HUDEP-2 (cell line): ENCODE data around the gene GLB1L3.
"Not testable (repeated sequence)": the region's sequence is repeated elsewhere in the genome, so short reads cannot be mapped to it uniquely, and the experiment has no call there.

Experiments used
- DNase-seq, 76 experiments: peaks; one replicate each; lab custom pipeline; 2025; ENCODE audit not compliant: unreplicated experiment in 76 of 76; lab: John Stamatoyannopoulos, UW

GLB1L3 gene

DNA sequence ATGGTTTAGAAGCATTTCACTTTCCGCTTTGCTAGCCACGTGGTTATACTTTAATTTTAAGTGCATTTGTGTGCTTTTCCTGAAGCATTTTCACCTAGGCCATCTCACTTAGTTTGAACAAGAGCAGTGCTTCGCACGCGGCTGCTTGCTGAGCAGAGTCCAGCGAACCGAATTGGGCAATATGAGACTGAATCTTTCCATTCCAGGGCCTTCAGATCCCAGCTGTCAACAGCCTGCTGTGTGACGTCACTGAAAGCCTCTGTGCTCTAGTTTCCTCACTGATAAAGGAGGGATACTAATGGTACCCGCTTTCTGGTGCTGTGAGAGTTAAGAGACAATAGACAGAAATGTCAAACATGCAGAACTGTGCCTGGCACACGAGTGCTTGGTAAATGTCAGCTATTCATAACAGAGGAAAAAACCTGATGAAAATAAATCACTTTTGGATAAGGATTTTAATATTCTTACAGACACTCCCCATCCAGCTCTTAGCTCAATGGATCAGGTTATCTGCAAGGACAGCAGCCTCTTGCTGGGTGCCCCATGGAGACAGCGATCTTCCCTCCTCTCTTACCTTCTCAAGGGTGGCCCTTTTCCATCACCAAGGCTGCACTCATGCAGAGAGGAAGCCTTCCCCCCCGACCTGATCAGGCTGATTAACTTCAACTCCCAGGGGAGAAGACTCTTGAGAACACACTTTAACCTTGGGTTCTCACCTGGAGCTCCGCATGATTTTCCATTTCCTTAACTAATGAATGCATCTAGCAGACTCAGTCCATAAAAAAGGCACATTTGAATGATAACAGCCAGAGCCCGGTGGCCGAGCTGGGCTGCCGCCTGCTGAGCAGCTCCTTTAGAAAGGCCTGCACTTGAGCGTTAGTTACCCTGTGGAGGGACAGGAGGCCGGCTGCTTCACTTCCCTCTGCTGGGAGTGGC is 3.5 kb upstream of the GLB1L3 start:
- DNase-seq: no peak

GRCh38 chr11:134273317-134273712 is 2.9 kb upstream of the GLB1L3 start:
- DNase-seq: no peak

GRCh38 chr11:134275188-134275533 is 1.0 kb upstream of the GLB1L3 start:
- DNase-seq: no peak

- DNase-seq: no peak
Measured at GRCh38 chr11:134276396-134277182, 410 bp downstream of the GLB1L3 start.

GRCh38 chr11:134277183-134278001 is 1.2 kb downstream of the GLB1L3 start:
- no peak for DNase-seq

- no peak for DNase-seq
Measured at GRCh38 chr11:134278356-134278755, 2.2 kb downstream of the GLB1L3 start.

GRCh38 chr11:134281635-134282034 is 5.5 kb downstream of the GLB1L3 start:
- DNase-seq: not testable (repeated sequence)

DNA sequence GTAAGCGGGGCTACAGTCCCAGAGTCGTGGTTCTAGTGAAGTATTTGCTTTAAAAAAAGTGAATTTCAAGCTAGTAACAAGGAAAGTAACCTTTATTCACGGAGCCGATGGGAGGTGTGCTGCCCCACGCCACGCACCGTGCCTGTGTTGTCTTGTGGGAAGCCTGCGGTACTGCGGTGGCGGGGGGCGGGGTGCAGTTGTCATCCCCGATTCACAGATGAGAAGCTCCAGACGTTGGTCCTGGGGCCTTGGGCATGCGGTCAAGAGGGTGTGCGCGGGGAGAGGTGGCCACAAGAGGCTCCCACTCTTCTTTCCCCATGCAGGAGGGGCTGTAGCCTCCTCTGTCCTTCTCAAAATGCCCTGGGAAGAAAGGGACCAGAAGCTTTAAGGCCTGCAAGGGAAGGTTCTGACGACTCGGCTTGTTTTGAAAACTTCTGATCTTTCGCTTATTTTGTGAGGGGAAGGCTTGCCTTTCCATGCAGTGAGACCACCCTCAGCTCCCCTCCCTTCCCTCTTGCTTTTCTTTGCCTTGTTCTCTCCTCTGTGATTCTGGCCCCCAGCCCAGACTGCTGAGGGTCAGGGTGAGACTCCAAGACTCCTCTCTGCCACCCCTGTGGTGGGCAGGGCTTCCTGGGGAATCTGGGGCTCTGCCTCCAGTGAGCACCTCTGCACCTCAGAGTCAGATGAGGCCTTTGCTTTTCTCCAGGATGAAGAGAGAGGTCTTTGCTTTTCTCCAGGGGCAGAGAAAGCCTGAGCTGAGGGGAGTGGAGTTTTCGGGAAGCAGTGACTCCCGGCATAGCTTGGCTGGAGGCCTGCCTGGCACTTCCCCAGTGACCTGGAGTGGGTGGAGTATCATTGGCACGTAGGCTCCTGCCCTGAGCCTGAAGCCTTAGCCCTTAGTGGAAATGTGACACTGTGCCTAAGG is 6.2 kb downstream of the GLB1L3 start:
- DNase-seq: no peak

DNA sequence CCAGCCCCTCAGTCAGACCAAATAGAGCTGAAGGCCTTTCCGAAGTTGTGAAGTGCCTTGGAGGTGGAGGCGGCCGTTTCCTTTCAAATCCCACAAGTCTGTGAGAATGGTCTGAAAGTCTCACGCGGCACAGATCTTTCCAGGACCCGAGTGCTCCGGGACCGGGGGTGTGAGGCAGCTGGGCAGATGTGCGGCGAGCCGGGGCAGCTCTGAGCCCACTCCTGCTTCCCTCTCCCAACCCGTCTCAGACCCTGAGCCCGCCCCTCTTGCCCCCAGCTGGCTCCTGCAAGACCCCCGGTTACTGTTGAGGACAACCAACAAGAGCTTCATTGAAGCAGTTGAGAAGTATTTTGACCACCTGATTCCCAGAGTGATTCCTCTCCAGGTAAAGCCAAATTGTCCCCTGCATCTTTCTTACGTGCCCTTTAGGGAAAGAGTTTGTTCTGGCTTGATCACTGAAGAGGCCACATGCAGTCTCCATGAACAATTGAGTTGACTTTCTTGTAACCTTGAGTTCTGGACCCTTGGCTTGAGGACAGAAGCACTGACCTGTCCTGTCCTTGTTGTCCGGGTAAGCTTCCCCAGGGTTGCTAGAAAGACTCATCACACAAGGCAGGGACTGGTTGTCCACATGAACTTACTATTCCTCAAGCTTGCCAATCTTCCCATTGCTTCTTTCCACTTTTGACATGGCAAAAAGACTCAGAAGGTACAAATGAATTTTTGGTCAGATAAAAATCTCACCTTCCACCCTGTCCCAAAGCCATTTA is 7.5 kb downstream of the GLB1L3 start:
- no peak for DNase-seq

GRCh38 chr11:134284349-134284748 is 8.2 kb downstream of the GLB1L3 start:
- not testable (repeated sequence) for DNase-seq

GRCh38 chr11:134287561-134287960 is 11.4 kb downstream of the GLB1L3 start:
- DNase-seq: no peak

GRCh38 chr11:134288486-134288885 is 12.3 kb downstream of the GLB1L3 start:
- no peak for DNase-seq

- DNase-seq: no peak
Measured at GRCh38 chr11:134289167-134289566, 13.0 kb downstream of the GLB1L3 start.

DNA sequence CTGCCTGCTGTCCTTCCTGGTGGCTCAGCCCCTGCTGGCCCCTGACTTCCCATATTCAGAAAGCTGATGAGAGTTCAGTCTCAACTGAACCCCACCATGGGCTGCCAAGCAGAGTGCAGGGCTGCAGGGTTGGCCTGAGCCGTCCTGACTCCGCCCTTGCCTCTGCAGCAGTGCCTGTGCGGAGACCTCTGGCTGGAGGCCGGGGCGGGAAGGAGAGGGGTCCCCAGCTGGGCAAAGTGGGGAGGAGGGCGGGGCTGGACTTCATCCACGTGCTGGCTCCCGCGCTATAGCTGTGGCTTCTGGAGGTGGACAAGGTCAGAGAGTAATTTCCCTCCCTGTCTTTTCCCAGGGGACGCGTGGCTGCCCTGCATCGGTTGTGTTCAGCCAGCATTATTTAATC is 13.6 kb downstream of the GLB1L3 start:
- DNase-seq: no peak

DNA sequence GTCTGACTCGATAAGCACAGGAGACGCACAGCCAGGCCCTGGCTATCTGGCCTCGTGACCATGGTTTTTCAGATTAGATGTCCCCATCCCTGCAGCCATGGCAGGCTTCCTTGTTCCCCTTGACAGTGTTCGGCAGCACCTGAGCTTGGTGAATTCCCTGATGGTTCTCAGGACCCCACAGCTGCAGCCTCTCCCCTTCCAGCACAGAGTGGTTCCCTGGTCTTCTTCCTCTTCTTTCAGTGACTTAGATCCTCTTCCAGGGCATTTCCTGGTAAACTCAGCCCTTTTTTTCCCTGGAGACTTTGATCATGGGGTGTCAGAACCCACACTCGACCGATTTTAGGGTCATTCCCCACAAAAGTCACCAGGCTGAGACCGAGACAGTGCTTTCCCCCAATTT is 14.5 kb downstream of the GLB1L3 start:
- no peak for DNase-seq

- no peak for DNase-seq
Measured at GRCh38 chr11:134291196-134291595, 15.0 kb downstream of the GLB1L3 start.

DNA sequence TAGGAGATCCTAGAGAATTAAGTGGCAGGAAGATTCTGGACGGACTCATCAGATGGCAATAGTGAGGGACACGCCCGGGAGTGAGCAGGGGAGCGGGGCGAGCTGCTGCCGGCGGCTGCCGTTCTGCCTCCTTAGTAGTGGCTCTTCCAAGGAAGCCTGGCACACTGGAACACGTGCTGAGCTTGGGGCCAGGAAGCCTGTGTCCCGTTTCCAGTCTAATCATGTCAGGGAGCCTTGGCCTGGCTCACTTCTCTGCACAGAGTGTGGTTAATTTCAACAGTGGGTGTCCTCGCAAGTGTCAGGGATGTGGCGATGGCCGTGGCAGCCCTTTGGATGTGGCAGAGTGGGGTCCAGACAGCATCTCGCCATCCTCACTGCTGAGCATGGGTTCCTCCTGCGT is 16.5 kb downstream of the GLB1L3 start:
- DNase-seq: no peak

GRCh38 chr11:134293119-134294113 is 17.2 kb downstream of the GLB1L3 start:
- DNase-seq: no peak
